Diencephalon (tissue), 1 donor: ENCODE measurements around the gene PDIK1L. TPM values are rescaled to one million over a fixed set of nuclear protein-coding genes. Genes with fewer than 3 reads are reported as not detected.

ENCODE experiments used
- total RNA-seq: library from RNA; depleted of rRNA; stranded (reverse); fragments of >200 nt; gene quantifications from one replicate; pipeline ENCODE4 v1.2.3, GENCODE V29; 2014

Gene PDIK1L
- 59.1 TPM for total RNA-seq

DNA sequence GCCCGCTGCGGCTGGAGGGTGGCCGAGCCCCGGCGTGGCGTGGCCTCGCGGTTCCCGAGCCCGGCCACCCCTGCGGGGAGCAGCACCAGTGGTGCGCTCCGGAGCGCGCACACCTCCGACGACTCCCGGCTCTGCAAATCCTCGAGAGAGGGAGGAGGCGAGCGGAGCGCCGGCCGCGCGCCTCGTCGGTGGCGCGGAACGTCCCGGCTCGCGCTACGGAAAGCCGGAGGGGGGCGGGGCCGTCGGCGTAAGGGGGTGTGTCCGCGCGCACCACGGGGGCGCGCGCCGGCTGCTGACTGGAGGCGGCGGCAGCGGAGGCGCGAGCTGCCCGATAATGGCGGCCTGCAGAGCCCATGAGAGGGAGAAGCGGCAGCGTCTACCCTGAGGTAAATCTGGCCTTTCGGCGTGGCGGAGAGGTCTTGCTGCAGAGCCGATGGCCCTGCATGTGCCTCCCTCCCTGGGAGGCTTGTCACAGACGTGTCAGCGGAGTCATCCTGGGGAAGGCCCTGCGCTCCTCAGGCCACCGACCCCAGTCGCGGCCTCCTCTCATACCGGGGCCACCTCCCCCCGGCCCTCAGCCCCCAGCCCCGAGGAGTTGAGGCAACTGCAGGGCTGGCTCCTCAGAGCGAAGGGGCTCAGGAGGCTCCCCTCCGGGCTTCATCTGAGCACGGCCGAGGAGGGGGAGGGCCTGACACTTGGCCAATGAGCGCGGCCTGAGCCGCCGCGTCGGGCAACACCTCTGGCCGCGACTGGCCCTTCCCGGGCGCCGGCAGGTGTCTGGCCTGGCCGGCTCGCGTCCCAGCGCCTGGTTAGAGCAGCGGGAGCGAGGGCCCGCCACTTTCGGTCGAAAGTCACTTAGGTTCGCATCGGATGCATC is at the start of gene PDIK1L:
Gene PDIK1L, plus strand, starts transcription at position 295 of the 877 bp plus-strand sequence. CDS start 2,485 bp downstream, outside the sequence.

DNA sequence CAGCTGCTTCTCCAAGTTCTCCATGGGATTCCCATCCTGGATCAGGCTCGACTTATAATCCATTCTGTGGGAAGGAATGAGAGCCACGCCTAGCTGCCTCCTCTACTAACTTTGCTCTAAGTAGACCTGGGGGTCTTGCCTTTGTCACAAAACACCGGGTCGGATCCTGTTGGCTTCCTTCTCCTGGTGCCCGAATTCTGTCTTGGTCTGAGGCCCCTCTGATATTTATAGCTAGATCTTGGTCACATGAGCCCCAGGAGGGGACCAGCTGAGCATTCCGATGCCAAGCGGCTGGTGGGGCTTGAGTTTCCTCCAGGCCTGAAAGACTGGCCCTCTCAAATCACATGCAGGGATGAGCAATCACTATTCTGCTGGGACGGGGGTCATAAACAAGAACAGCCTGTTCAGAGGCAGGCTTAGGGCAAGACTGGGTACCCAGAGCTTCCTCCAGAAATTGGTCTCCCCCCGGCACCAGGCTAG is 44.2 kb upstream of the PDIK1L start, which contains the start of gene TRIM63:
Gene TRIM63, minus strand, starts transcription at position 199 of the 480 bp plus-strand sequence. Its CDS starts 136 bp downstream, at position 63.

DNA sequence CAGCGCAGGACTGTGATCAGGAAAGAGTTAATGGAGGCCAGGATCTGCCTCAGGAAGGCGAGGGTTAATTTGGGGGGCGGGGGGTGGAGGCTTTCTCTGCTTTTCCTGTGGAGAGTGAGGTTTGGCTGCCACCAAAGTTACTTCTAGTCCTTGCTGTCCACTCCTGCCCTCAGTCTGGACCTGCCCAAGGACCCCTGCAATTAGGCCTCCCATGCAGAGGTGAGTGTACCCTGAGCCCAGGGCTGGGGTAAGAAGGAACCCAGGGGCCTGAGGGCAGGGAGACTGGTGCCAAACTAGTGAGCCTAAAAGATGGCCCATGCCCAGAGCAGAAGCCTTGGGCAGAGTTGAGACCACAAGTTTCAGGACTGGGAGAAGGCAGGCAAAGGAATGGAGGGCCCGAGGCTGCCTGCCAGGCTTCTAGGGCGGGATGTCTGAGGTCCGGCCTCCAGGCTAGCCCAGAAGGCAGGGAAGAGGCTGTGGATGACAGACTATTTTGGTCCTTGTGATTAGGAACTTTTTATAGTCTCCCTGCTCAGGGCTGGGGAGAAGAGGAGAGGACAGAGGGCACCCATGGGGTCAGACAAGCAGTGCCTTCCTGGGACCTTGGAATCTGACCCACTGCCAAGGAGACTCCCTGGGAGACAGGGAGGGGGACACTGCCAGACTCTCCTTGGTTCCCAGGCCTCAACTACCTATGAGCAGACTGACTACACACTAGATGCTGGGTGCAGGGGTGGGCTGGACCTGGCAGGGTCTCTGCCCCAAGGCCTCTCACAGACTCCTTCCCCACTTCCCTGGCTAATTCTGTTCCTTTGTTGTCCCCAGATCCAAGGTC is 47.5 kb downstream of the PDIK1L start, which contains the start of gene FAM110D:
Gene FAM110D, plus strand, starts transcription at position 172 of the 835 bp plus-strand sequence. CDS start 2,213 bp downstream, outside the sequence.

DNA sequence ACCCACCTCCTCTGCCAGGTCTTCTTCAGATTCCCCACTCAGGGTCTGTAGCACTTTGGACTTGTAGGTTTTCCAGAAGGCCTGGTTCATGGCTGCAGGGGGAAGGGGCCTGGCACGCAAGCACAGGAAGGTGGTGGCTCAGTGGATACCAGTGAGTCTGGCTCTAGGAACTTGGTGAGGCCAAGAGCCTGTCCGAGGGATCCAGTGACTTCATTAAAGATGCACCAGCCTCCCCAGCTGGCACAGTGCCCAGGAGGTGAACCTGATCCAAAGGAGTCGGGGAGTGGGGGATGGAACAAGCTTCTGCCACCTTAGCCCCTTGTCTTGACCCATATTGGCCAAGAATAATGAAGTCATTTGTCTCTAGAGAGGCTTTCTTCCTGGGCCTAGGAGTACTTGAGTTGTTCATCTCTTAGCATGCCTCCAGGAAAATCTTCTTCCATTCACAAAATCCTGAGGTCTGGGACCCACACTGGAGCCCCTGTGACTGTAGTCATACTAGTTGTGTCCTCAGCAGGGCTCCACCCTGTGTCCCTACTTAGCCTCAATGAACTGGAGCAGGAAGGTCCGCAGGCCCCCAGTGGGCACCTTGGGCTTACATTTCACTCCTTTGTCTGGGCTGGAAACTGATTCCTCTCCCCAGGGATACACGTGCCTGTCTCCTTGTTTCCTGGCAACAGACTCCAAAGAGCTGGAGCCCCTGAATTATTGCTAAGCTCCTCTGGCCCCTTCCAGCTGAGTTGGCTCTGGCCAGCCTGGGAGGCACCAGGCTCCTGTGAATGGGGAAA is 57.0 kb downstream of the PDIK1L start, which contains the start of gene C1orf232:
Gene C1orf232, minus strand, starts transcription at position 554 of the 788 bp plus-strand sequence. Its CDS starts 464 bp downstream, at position 90.

DNA sequence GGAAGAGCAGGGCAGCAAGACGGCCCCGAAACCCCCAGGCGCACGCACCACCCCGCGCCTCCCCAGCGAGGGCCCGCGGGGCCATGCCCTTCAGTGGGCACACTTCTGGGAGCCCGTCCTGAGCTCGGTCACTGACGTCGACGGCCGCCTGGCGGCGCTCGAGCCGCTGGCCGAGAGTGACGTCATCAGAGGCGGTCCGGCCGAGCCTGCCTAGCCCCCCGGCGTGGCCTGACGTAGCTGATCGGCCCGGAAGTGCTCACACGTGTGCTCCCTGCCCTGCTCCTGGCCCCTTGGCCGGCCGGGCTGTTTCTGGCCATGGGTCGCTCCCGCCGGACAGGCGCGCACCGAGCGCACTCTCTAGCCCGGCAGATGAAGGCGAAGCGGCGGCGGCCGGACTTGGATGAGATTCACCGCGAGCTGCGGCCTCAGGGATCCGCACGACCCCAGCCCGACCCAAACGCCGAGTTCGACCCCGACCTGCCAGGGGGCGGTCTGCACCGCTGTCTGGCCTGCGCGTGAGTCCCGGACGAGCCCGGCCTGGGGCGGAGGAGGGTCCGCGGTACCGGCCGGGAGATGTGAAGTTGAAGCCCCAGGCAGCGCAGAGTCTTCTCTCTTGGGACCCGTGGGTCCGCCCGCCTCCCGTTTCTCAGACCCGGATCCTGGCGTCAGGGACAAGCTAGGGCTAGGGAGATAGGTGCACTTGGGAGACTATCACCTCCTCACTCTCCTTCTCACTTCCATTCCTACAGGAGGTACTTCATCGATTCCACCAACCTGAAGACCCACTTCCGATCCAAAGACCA is 58.2 kb downstream of the PDIK1L start, which contains the start of gene ZNF593:
Gene ZNF593, plus strand, starts transcription at position 240 of the 803 bp plus-strand sequence. Its CDS starts 76 bp downstream, at position 316.

DNA sequence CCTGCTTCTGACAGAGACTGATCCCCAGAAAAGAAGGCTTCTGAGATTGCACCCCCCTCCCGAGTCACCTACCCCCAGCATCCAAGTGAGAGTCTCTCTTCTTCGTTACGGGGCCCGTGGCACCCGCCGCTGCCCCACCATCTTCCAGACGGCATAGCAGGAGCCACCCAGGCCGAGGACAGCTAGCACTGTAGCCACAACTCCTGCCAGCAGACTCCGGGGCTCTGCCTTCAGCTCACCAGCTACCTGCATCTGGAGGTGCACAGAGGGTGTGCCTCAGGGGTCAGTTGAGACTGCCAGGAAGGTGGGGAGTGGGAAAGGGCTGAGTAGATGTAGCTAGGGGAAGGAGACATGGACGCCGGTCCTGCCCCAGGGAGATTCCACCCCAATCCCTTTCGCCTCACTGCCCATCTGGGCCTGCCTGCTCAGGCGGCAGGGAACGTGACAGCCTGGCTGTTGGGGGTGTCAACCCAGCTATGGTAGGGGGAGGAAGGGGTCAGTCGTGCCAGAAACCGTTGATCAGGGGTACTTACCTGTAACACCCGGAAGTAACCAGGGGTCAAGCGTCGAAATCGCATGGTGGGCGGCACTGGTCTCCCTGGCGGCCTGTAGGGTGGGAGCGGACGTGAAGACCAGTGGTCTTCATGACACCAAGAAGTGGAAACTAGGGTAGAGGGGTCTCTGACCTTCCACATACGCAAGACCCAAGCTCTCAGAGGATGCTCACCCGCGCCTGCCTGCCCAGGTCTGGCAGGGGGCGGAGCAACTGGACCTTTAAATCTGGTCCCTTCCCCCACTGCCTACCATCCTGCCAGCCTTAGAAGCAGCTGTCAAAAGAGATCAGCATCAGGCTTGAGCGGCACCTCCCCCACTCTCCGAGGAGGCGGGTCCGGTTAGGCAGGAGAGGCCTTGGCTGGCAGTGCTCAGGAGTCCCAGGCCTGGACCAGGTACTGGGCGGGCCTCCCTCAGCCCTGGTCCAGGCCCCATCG is 59.8 kb downstream of the PDIK1L start, which contains the start of gene ZNF593OS:
Gene ZNF593OS, minus strand, starts transcription at position 749 of the 989 bp plus-strand sequence. Its CDS starts 171 bp downstream, at position 578.

Other genes starting within 250 kb of the PDIK1L start
- 13.8 TPM for gene PAQR7, start 236.1 kb upstream of the PDIK1L start, total RNA-seq
- gene STMN1, start 205.4 kb upstream of the PDIK1L start, total RNA-seq, result 664 TPM
- 6.0 TPM for gene PAFAH2, start 113.8 kb upstream of the PDIK1L start, total RNA-seq
- 2.5 TPM for gene EXTL1, start 90.0 kb upstream of the PDIK1L start, total RNA-seq
- gene SLC30A2, start 65.7 kb upstream of the PDIK1L start, total RNA-seq, result not detected
- gene TRIM63, start 44.2 kb upstream of the PDIK1L start, total RNA-seq, result not detected
- 0.92 TPM for gene FAM110D, start 47.3 kb downstream of the PDIK1L start, total RNA-seq
- not detected for gene C1orf232, start 57.1 kb downstream of the PDIK1L start, total RNA-seq
- 10.8 TPM for gene ZNF593, start 58.1 kb downstream of the PDIK1L start, total RNA-seq
- not detected for gene ZNF593OS, start 60.0 kb downstream of the PDIK1L start, total RNA-seq
- 1.4 TPM for gene CNKSR1, start 65.7 kb downstream of the PDIK1L start, total RNA-seq
- gene CATSPER4, start 78.8 kb downstream of the PDIK1L start, total RNA-seq, result not detected
- gene CEP85, start 122.4 kb downstream of the PDIK1L start, total RNA-seq, result 16.1 TPM
- gene SH3BGRL3, start 168.3 kb downstream of the PDIK1L start, total RNA-seq, result 19.8 TPM
- gene UBXN11, start 194.8 kb downstream of the PDIK1L start, total RNA-seq, result 9.9 TPM
- gene CD52, start 206.1 kb downstream of the PDIK1L start, total RNA-seq, result not detected
- 1.4 TPM for gene CRYBG2, start 242.3 kb downstream of the PDIK1L start, total RNA-seq